GM11168 (cell line): Measurements from ENCODE around the gene PXYLP1.

Experiments used
- in situ Hi-C: fragments of 300-500 bp; cut with MboI; formaldehyde crosslinking; loops from one replicate; pipeline ENCODE4 v1.12.0; 2022; ENCODE audit warnings: low sequenced_read_pairs; ENCODE audit not compliant: unreplicated experiment

The PXYLP1 gene

GRCh38 chr3:141227216-141227615, 4.4 kb upstream of the PXYLP1 start:
- in situ Hi-C loops, result no loop called here

- in situ Hi-C loops, result no loop called here
Observed at GRCh38 chr3:141227752-141228151, 3.9 kb upstream of the PXYLP1 start.

- in situ Hi-C loops, result no loop called here
Observed at GRCh38 chr3:141228395-141228794, 3.2 kb upstream of the PXYLP1 start.

GRCh38 chr3:141229132-141229531, 2.5 kb upstream of the PXYLP1 start:
- in situ Hi-C loops, result no loop called here

- in situ Hi-C loops, result no loop called here
Observed at GRCh38 chr3:141230293-141230692, 1.3 kb upstream of the PXYLP1 start.

GRCh38 chr3:141231952-141232823, 563 bp downstream of the PXYLP1 start:
- in situ Hi-C loops, result no loop called here

GRCh38 chr3:141233457-141234161, 2.0 kb downstream of the PXYLP1 start:
- in situ Hi-C loops, result no loop called here

GRCh38 chr3:141234283-141234682, 2.7 kb downstream of the PXYLP1 start:
- in situ Hi-C loops, result no loop called here

GRCh38 chr3:141235661-141236171, 4.1 kb downstream of the PXYLP1 start:
- in situ Hi-C loops, result no loop called here

GRCh38 chr3:141236361-141236760, 4.7 kb downstream of the PXYLP1 start:
- in situ Hi-C loops, result no loop called here

GRCh38 chr3:141237701-141238521, 6.3 kb downstream of the PXYLP1 start:
- in situ Hi-C loops, result no loop called here

GRCh38 chr3:141239511-141240281, 8.1 kb downstream of the PXYLP1 start:
- in situ Hi-C loops, result no loop called here

- in situ Hi-C loops, result no loop called here
Observed at GRCh38 chr3:141240286-141240685, 8.7 kb downstream of the PXYLP1 start.

- in situ Hi-C loops, result no loop called here
Observed at GRCh38 chr3:141240687-141241615, 9.3 kb downstream of the PXYLP1 start.

GRCh38 chr3:141241616-141242376, 10.2 kb downstream of the PXYLP1 start:
- in situ Hi-C loops, result no loop called here

- in situ Hi-C loops, result no loop called here
Observed at GRCh38 chr3:141242377-141243092, 10.9 kb downstream of the PXYLP1 start.

- in situ Hi-C loops, result no loop called here
Observed at GRCh38 chr3:141243271-141243707, 11.7 kb downstream of the PXYLP1 start.
